KMS-11 (cell line): ENCODE results near the gene PPP4R3A.
"Not testable (repeated sequence)": the region's sequence is repeated elsewhere in the genome, so short reads cannot be mapped to it uniquely, and the experiment has no call there.

ENCODE experiments used
- H2AFZ ChIP-seq: fragments of 200-600 bp; sonication (generic); 2 replicates; pipeline ENCODE4 v1.6.1; 2016; ENCODE audit warnings: antibody characterized with exemption, mixed run types, low read depth
- H3K27ac ChIP-seq: fragments of 200-600 bp; sonication (generic); 2 replicates; pipeline ENCODE4 v1.6.1; 2016; ENCODE audit warnings: mild to moderate bottlenecking, mixed run types
- H3K27me3 ChIP-seq: fragments of 200-600 bp; sonication (generic); 2 replicates; pipeline ENCODE4 v1.6.1; 2017; ENCODE audit warnings: mild to moderate bottlenecking, low read depth, mixed run types, moderate library complexity; ENCODE audit not compliant: insufficient read depth
- H3K36me3 ChIP-seq: fragments of 200-600 bp; sonication (generic); 2 replicates; pipeline ENCODE4 v1.6.1; 2017; ENCODE audit warnings: mild to moderate bottlenecking, mixed run types; ENCODE audit not compliant: insufficient read depth
- H3K4me1 ChIP-seq: fragments of 200-600 bp; sonication (generic); 2 replicates; pipeline ENCODE4 v1.6.1; 2016; ENCODE audit warnings: mild to moderate bottlenecking, low read depth, mixed run types; ENCODE audit not compliant: poor library complexity, severe bottlenecking
- H3K4me2 ChIP-seq: fragments of 200-600 bp; sonication (generic); 2 replicates; pipeline ENCODE4 v1.7.0; 2016; ENCODE audit warnings: mild to moderate bottlenecking, mixed run types
- H3K4me3 ChIP-seq: fragments of 200-600 bp; sonication (generic); IDR thresholded peaks from 2 replicates; pipeline ENCODE4 v1.6.1; 2017; ENCODE audit warnings: low read depth, low read length, mixed read lengths; ENCODE audit not compliant: insufficient read depth
- H3K79me2 ChIP-seq: fragments of 200-600 bp; sonication (generic); 2 replicates; pipeline ENCODE4 v1.6.1; 2016; ENCODE audit warnings: low read depth, mixed run types; ENCODE audit not compliant: insufficient read depth
- H3K9ac ChIP-seq: fragments of 200-600 bp; sonication (generic); 2 replicates; pipeline ENCODE4 v1.6.1; 2016; ENCODE audit warnings: mild to moderate bottlenecking, mixed run types
- H4K20me1 ChIP-seq: fragments of 200-600 bp; sonication (generic); 2 replicates; pipeline ENCODE4 v1.6.1; 2016; ENCODE audit warnings: mild to moderate bottlenecking, mixed run types; ENCODE audit not compliant: insufficient read depth
- CTCF ChIP-seq: fragments of 200-600 bp; sonication (generic); conservative IDR thresholded peaks from 2 replicates; pipeline ENCODE4 v1.6.1; 2017; ENCODE audit warnings: low read depth, mild to moderate bottlenecking, antibody characterized with exemption, low read length, moderate library complexity, mixed read lengths

The PPP4R3A gene

GRCh38 chr14:91409928-91410718, 100.0 kb downstream of the PPP4R3A start:
- Histone ChIP-seq H3K4me2 (0 out of 2 replicates have a peak overlapping the region, but pooled peaks have one; percentile 9), H2AFZ (no peak overlapping the region), H3K4me3 (no peak overlapping the region), H3K27ac (no peak overlapping the region), H3K9ac (no peak overlapping the region), H3K79me2 (peaks cover 90% of the 10 kb centered on the region), H3K27me3 (no peaks in the 10 kb centered on the region), H3K4me1 (peaks cover 35% of the 10 kb centered on the region), H4K20me1 (no peaks in the 10 kb centered on the region), H3K36me3 (no peaks in the 10 kb centered on the region)
- TF ChIP-seq CTCF, result no peak

GRCh38 chr14:91409240-91409639, 100.9 kb downstream of the PPP4R3A start:
- not testable (repeated sequence) for H3K4me2 ChIP-seq, H4K20me1 ChIP-seq, H3K4me3 ChIP-seq, H3K36me3 ChIP-seq, H2AFZ ChIP-seq, H3K27me3 ChIP-seq, H3K9ac ChIP-seq, H3K27ac ChIP-seq
- Histone ChIP-seq H3K79me2 (peaks cover 90% of the 10 kb centered on the region), H3K4me1 (peaks cover 26% of the 10 kb centered on the region)
